Keratinocyte (primary cell): ENCODE measurements around the gene IQSEC3. TPM values are rescaled to one million over a fixed set of nuclear protein-coding genes. Genes with fewer than 3 reads are reported as not detected.

Experiments used
- DNase-seq: peaks from one replicate; pipeline ENCODE4 v3.0.0-alpha.2; 2011; ENCODE audit warnings: low read depth, missing footprints, low spot score
- FAIRE-seq: peaks from 2 replicates; lab custom pipeline; 2011; peaks lifted over from hg19 to GRCh38; lab: Jason Lieb, UNC
- H2AFZ ChIP-seq: 2 replicates; pipeline ENCODE4 v1.6.0; 2012; ENCODE audit warnings: low read length, control low read depth, inconsistent platforms; ENCODE audit not compliant: control insufficient read depth
- H3K27ac ChIP-seq: 2 replicates; pipeline ENCODE4 v1.5.1; 2011; ENCODE audit warnings: low read length; ENCODE audit not compliant: control insufficient read depth, insufficient read depth
- H3K27me3 ChIP-seq: 3 replicates; pipeline ENCODE4 v1.6.0; 2011; ENCODE audit warnings: low read length; ENCODE audit not compliant: control insufficient read depth, insufficient read depth; ENCODE audit errors: extremely low read depth
- H3K36me3 ChIP-seq, 2 experiments: 2 replicates in 1 of 2; 3 replicates in 1 of 2; pipeline ENCODE4 v1.5.1; 2011; ENCODE audit warnings: low read length in 2 of 2, mild to moderate bottlenecking in 1 of 2; ENCODE audit not compliant: control insufficient read depth in 2 of 2, insufficient read depth in 2 of 2; ENCODE audit errors: extremely low read depth in 1 of 2
- H3K4me1 ChIP-seq: 3 replicates; pipeline ENCODE4 v1.5.1; 2011; ENCODE audit warnings: low read length; ENCODE audit not compliant: control insufficient read depth, insufficient read depth; ENCODE audit errors: extremely low read depth
- H3K4me2 ChIP-seq: 3 replicates; pipeline ENCODE4 v1.6.0; 2011; ENCODE audit warnings: low read depth, low read length; ENCODE audit not compliant: control insufficient read depth, insufficient read depth; ENCODE audit errors: extremely low read depth
- H3K4me3 ChIP-seq, 3 experiments: fragments of 200-600 bp in 1 of 3; sonication (generic) in 1 of 3; 2 replicates in 2 of 3; 3 replicates in 1 of 3; pipeline ENCODE4 v1.5.1; 2011 to 2016; ENCODE audit warnings: low read length in 3 of 3, mild to moderate bottlenecking in 3 of 3, control low read depth in 2 of 3, inconsistent platforms in 1 of 3, low read depth in 1 of 3, mixed read lengths in 1 of 3, mixed run types in 1 of 3, moderate library complexity in 1 of 3; ENCODE audit not compliant: control insufficient read depth in 2 of 3, insufficient read depth in 2 of 3; ENCODE audit errors: extremely low read depth in 1 of 3
- H3K79me2 ChIP-seq: 2 replicates; pipeline ENCODE4 v1.6.0; 2012; ENCODE audit warnings: low read length; ENCODE audit not compliant: control insufficient read depth, insufficient read depth
- H3K9ac ChIP-seq: 3 replicates; pipeline ENCODE4 v1.6.0; 2011; ENCODE audit warnings: low read length; ENCODE audit not compliant: control insufficient read depth, insufficient read depth; ENCODE audit errors: extremely low read depth
- H3K9me1 ChIP-seq: 3 replicates; pipeline ENCODE4 v1.6.0; 2011; ENCODE audit warnings: low read length; ENCODE audit not compliant: control insufficient read depth, insufficient read depth; ENCODE audit errors: extremely low read depth
- H3K9me3 ChIP-seq: 2 replicates; pipeline ENCODE4 v1.5.1; 2012; ENCODE audit warnings: low read depth, low read length; ENCODE audit not compliant: control insufficient read depth
- H4K20me1 ChIP-seq: 3 replicates; pipeline ENCODE4 v1.6.0; 2011; ENCODE audit warnings: low read length; ENCODE audit not compliant: control insufficient read depth, insufficient read depth; ENCODE audit errors: extremely low read depth
- CTCF ChIP-seq, 3 experiments: IDR thresholded peaks in 1 of 3; conservative IDR thresholded peaks in 1 of 3; optimal IDR thresholded peaks in 1 of 3; 2 replicates in 2 of 3; 3 replicates in 1 of 3; pipeline versions ENCODE3 to v1.5.1; 2011; ENCODE audit warnings: low read length in 3 of 3, mild to moderate bottlenecking in 3 of 3, moderate library complexity in 2 of 3, control low read depth in 1 of 3, inconsistent platforms in 1 of 3; ENCODE audit not compliant: insufficient read depth in 2 of 3; ENCODE audit errors: extremely low read depth in 1 of 3
- EZH2 ChIP-seq: IDR thresholded peaks from one replicate; pipeline ENCODE4 v1.6.1; 2012; ENCODE audit warnings: inconsistent platforms, mild to moderate bottlenecking, low read length, moderate library complexity
- dilution Hi-C: fragments of 300-500 bp; cut with MboI; formaldehyde crosslinking; loops from one replicate; pipeline ENCODE4 v1.7.0; 2020; ENCODE audit warnings: low sequenced_read_pairs; ENCODE audit not compliant: extremely low pct_ligation_motif_present
- polyA plus RNA-seq, 5 experiments: library from polyadenylated mRNA; depleted of rRNA in 3 of 5; stranded (reverse) in 3 of 5; stranded (forward) in 1 of 5; unstranded in 1 of 5; fragments of >200 nt; gene quantifications; 1 replicate in 1 of 5; 2 replicates in 3 of 5; 3 replicates in 1 of 5; pipeline versions ENCODE4 v1.2.1 to v1.2.3, GENCODE V29; 2011 to 2012; ENCODE audit warnings: missing spikeins in 2 of 5, low read depth in 1 of 5, low replicate concordance in 1 of 5

The IQSEC3 gene
- polyA plus RNA-seq, 1 donor (not counting 4 experiments of a cell fraction or from before 2014, with no cell fraction given): not detected

- no peak for FAIRE-seq
- TF ChIP-seq EZH2: no peak
- TF ChIP-seq CTCF (optimal IDR thresholded peaks at IDR 0.05 in 1 of 3, IDR thresholded peaks at IDR 0.05 in 1 of 3, conservative IDR thresholded peaks at IDR 0.05 in 1 of 3; ENCODE audit: extremely low read depth in 1 of 3, insufficient read depth in 2 of 3, low read length in 3 of 3): no peak
- dilution Hi-C loops: no loop called here
Measured at GRCh38 chr12:167959-168600, 101.5 kb downstream of the IQSEC3 start.

GRCh38 chr12:168763-169525 is 102.4 kb downstream of the IQSEC3 start:
- Histone ChIP-seq H3K4me2 (no peak overlapping the region), H4K20me1 (no peaks in the 10 kb centered on the region), H2AFZ (no peak overlapping the region), H3K27me3 (peaks cover 39% of the 10 kb centered on the region), H3K4me1 (no peaks in the 10 kb centered on the region), H3K9ac (no peak overlapping the region), H3K9me1 (no peaks in the 10 kb centered on the region), H3K4me3 (no peak overlapping the region), H3K9me3 (no peaks in the 10 kb centered on the region), H3K79me2 (no peaks in the 10 kb centered on the region), H3K36me3 (no peaks in the 10 kb centered on the region), H3K27ac (no peak overlapping the region)
- dilution Hi-C loops: no loop called here
- no peak for FAIRE-seq
- TF ChIP-seq EZH2 (no peak), CTCF (optimal IDR thresholded peaks at IDR 0.05 in 1 of 3, IDR thresholded peaks at IDR 0.05 in 1 of 3, conservative IDR thresholded peaks at IDR 0.05 in 1 of 3; ENCODE audit: extremely low read depth in 1 of 3, insufficient read depth in 2 of 3, low read length in 3 of 3) (no peak)
- no peak for DNase-seq

More at GRCh38 chr12:167959-168600, 101.5 kb downstream of the IQSEC3 start:
- Histone ChIP-seq H3K36me3 (no peaks in the 10 kb centered on the region), H3K9me1 (no peaks in the 10 kb centered on the region), H3K9me3 (no peaks in the 10 kb centered on the region), H3K79me2 (no peaks in the 10 kb centered on the region), H2AFZ (no peak overlapping the region), H3K9ac (no peak overlapping the region), H3K4me2 (no peak overlapping the region), H3K27me3 (peaks cover 30% of the 10 kb centered on the region), H3K4me1 (no peaks in the 10 kb centered on the region), H4K20me1 (no peaks in the 10 kb centered on the region), H3K4me3 (no peak overlapping the region), H3K27ac (no peak overlapping the region)
- no peak for DNase-seq
